SJCRH30 (cell line): ENCODE data around the gene FRMPD1. TPM values are rescaled to one million over a fixed set of nuclear protein-coding genes. Genes with fewer than 3 reads are reported as not detected.

Experiments
- DNase-seq, 2 experiments: peaks; one replicate each; pipeline ENCODE4 v3.0.0-alpha.2; 2015 to 2020
- H3K27ac ChIP-seq: fragments of 250-450 bp; sonication (Bioruptor Pico); 2 replicates; pipeline ENCODE4 v1.5.1; 2020; ENCODE audit warnings: mild to moderate bottlenecking, moderate library complexity
- H3K27me3 ChIP-seq: fragments of 250-450 bp; sonication (Bioruptor Pico); 2 replicates; pipeline ENCODE4 v1.5.1; 2020; ENCODE audit warnings: mild to moderate bottlenecking, moderate library complexity
- H3K36me3 ChIP-seq: fragments of 250-450 bp; sonication (Bioruptor Pico); 2 replicates; pipeline ENCODE4 v1.5.1; 2020; ENCODE audit warnings: mild to moderate bottlenecking, moderate library complexity
- H3K4me1 ChIP-seq: fragments of 250-450 bp; sonication (Bioruptor Pico); 2 replicates; pipeline ENCODE4 v1.5.1; 2020; ENCODE audit warnings: mild to moderate bottlenecking, moderate library complexity
- H3K4me3 ChIP-seq: fragments of 250-450 bp; sonication (Bioruptor Pico); 2 replicates; pipeline ENCODE4 v1.5.1; 2020; ENCODE audit warnings: mild to moderate bottlenecking, moderate library complexity
- H3K9me3 ChIP-seq: fragments of 250-450 bp; sonication (Bioruptor Pico); replicated peaks from 2 replicates; pipeline ENCODE4 v1.5.1; 2020; ENCODE audit warnings: mild to moderate bottlenecking, moderate library complexity
- total RNA-seq: library from RNA; depleted of rRNA; stranded (reverse); fragments of >200 nt; shearing (Covaris generic); gene quantifications from 2 replicates; pipeline ENCODE4 v1.2.3, GENCODE V29; 2014

The FRMPD1 gene
- total RNA-seq, 1 experiment from 2014 or later, result 6.6 TPM

DNA sequence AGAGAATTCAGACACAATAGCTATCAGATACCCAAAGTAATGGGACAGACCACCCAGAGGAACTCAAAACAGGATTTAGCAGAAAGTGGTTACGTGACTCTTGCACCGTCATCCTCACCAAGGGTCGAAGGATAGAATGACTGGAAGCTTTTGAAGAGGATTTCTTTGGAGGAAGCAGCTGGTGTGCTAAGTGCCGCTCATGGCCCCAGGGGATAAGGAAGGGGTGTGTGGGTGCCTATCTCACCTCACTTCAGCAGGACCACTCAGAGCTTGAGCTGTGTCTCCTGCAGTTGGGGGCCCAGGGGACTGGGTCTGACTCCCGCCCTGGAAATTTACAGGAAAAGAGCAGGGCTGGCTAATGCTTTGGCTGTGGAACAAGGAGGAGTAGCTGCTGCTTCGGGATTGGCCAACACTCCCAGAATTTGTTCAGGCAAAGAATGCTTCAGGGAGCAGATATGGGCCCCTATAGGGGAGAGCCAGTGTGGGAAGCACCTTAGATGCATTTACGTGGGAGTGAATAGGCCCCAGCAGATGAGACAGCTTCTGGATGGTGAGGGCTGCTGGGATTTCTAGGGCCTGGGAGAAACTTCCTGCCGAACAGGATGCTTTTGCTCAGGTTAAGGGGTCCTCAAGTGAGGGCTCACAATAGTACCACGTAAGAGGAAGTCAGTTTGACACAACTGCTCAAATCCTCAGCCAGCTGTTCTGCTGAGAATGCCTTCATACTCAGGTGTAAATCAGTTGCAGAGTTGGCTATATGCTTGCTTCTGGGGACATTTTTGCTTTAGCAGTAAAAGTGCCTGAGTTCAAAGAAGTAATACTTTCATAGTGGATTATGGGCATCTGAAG is 29.3 kb upstream of the FRMPD1 start:
- Histone ChIP-seq H3K4me1 (peaks cover 60% of the 10 kb centered on the region), H3K27me3 (no peaks in the 10 kb centered on the region), H3K27ac (peak overlapping the region; percentile 85), H3K4me3 (no peak overlapping the region), H3K36me3 (no peaks in the 10 kb centered on the region), H3K9me3 (no peaks in the 10 kb centered on the region)
- DNase-seq, result peak; percentile 88 to 94

DNA sequence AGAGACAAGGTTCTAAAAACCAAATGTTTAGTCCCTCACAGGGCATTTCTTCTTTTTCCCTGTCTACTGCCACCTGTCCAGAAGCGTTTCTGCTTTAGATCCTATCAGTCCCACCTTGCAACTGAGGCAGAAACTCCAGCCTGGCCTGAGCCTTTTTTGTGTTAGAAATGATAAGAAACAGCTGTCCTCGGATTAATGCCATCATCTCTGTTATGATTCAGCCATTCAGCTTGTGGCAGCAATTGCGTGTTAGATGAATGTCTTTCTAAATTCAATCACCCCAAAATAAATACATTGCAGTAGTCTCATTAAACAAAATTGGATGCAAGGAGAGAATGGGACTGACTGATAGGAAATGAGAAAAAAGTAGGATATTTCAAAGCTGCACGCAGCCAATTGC is 28.3 kb upstream of the FRMPD1 start:
- Histone ChIP-seq H3K4me1 (peaks cover 58% of the 10 kb centered on the region), H3K9me3 (no peaks in the 10 kb centered on the region), H3K36me3 (no peaks in the 10 kb centered on the region), H3K27ac (peak overlapping the region; percentile 85), H3K27me3 (no peaks in the 10 kb centered on the region), H3K4me3 (no peak overlapping the region)
- DNase-seq, result peak in 1 of 2 experiments; percentile 15

DNA sequence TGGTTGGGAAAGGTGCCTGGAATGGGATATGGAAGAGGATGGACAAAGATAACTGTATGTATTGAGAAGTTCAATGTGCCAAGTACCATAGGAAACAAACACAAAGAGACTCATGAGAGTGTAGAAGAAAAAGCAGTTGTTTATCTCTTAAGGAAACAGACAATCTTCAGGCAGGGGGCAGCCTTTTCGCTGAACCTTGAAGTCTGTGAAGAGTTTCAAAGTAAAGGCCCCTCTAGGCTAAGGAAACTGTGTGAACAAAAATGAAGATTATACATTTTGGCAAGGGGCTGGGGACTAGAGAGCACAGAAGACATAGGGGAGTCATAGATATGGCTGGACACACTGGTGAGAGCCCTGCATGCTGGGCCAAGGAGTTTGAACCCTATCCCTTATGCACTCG is 27.5 kb upstream of the FRMPD1 start:
- DNase-seq, result no peak
- Histone ChIP-seq H3K36me3 (no peaks in the 10 kb centered on the region), H3K9me3 (no peaks in the 10 kb centered on the region), H3K4me3 (no peak overlapping the region), H3K27me3 (no peaks in the 10 kb centered on the region), H3K4me1 (peaks cover 50% of the 10 kb centered on the region), H3K27ac (no peak overlapping the region)

DNA sequence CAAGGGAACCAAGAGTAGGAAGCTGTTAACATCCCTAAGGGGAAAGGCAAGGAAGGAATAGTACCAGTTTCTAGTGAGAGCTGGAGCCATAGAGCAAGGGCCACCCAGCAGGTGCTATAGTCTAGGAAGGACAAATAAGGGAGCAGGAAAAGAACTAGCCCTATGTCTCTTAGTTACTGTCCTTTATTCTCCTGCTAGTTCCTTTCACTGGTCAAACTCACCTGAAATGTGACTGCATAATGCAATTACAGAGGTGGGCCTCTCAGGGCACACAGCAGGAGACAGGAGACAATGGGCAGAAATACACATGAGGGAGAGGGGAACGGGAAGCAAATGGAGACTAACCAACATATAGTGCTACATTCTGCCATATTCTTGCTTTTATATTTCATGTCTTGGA is 26.7 kb upstream of the FRMPD1 start:
- no peaks in the 10 kb centered on the region for H3K36me3 ChIP-seq
- no peak for DNase-seq
- no peaks in the 10 kb centered on the region for H3K9me3 ChIP-seq
- H3K27ac ChIP-seq, result no peak overlapping the region
- H3K4me1 ChIP-seq, result peaks cover 43% of the 10 kb centered on the region
- no peak overlapping the region for H3K4me3 ChIP-seq
- H3K27me3 ChIP-seq, result no peaks in the 10 kb centered on the region

DNA sequence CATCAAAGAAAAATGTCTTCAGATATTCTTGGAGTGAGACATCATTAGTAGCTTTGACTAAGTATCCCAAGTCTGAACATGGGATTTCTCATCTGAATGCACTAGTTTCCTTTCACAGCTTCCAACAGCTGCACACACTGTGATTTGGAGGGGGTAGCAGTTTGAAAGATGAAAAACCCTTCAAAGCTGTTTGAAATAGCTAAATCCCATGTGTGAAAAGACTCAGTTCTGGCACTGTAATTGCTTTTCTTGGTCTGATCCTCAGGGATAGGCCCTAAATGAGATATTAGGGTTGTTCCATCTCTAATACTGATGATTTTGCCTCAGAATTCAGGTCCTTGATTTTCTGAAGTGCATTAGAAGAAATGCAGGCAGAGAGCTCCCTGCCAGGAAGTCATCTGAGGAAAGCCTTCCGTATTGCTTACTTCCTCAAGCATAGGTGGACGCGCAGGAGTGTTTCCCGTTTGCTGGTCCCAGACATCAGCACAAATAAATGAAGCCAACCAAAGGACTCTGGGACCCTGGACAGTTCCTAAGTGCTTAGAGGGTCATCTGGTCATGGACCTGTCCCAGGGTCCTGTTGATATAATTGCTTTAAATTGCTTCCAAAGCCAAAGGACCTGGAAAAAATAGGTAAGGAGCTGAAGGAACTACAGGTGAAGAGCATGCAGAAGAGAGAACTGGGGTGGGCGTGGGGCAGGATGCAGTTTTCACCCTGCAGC is 25.6 kb upstream of the FRMPD1 start:
- Histone ChIP-seq H3K27me3 (no peaks in the 10 kb centered on the region), H3K9me3 (no peaks in the 10 kb centered on the region), H3K27ac (no peak overlapping the region), H3K4me3 (no peak overlapping the region), H3K4me1 (peaks cover 32% of the 10 kb centered on the region), H3K36me3 (no peaks in the 10 kb centered on the region)
- peak in 1 of 2 experiments; percentile 22 for DNase-seq

DNA sequence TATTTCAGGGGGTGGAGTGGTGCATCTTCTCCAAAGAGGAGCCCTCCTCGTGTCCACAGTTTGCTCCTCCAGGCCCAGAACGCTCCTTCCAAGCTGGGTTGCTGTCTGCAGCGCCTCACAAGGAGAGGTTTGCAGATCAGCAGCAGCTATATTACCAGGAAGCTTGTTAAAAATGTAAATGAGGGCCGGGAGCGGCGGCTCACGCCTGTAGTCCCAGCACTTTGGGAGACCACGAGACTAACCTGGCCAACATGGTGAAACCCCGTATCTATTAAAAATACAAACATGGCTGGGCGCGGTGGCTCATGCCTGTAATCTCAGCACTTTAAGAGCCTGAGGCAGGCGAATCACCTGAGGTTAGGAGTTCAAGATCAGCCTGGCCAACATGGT is 25.0 kb upstream of the FRMPD1 start:
- Histone ChIP-seq H3K27me3 (no peaks in the 10 kb centered on the region), H3K9me3 (no peaks in the 10 kb centered on the region), H3K4me3 (no peak overlapping the region), H3K27ac (no peak overlapping the region), H3K4me1 (peaks cover 26% of the 10 kb centered on the region), H3K36me3 (no peaks in the 10 kb centered on the region)
- DNase-seq, result no peak

DNA sequence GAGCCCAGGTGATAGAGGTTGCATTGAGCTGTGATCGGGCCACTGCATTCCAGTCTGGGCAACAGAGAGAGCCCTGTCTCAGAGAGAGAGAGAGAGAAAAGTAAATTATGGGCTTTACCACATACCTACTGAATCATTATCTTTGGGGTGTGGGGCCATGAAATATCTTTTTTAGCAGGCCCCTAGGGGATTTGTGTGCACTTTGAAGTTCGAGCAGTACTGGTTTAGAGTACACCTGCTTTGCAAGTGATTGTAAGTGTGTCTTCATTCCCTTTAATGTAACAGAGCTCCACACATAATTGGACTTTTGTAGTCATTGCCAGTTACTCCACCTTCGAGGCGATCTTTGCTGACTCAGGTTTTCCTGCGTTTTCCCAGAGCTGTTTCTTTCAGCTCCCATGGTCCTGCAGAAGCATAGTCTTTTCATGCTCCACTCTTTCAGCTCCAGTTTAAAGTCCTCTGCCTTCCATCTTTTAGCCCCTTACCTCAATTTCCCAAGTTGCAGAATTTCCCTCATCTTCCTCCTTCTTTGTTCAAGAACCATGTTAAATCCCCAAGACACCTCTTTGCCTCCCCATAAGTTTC is 24.0 kb upstream of the FRMPD1 start:
- H3K36me3 ChIP-seq, result no peaks in the 10 kb centered on the region
- no peak overlapping the region for H3K4me3 ChIP-seq
- H3K9me3 ChIP-seq, result no peaks in the 10 kb centered on the region
- H3K27me3 ChIP-seq, result no peaks in the 10 kb centered on the region
- DNase-seq, result no peak
- peaks cover 17% of the 10 kb centered on the region for H3K4me1 ChIP-seq
- no peak overlapping the region for H3K27ac ChIP-seq

DNA sequence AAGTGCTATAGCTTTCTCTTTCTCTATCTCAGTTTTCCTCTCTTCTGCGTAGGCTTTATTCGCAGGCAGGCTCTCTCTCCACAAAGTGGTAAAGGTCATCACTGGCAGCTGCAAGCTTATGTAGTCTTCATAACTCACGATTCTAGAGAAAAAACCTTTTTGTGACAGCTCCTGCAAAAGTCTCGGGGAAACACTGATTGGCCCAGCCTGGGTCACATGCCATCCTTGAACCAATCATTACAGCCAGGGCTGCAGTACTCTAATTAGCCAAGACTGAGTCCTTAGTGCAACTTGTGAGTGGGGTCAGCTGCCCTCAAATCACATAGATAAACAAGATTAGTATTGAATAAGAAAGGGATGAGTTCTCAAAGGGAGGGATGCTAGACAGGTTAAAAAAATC is 18.3 kb upstream of the FRMPD1 start:
- H3K27me3 ChIP-seq, result no peaks in the 10 kb centered on the region
- peaks cover 8% of the 10 kb centered on the region for H3K4me1 ChIP-seq
- H3K4me3 ChIP-seq, result 0 out of 2 replicates have a peak overlapping the region, but pooled peaks have one; percentile 1
- no peaks in the 10 kb centered on the region for H3K36me3 ChIP-seq
- peak overlapping the region; percentile 37; the same call in 1 of the 2 replicates for H3K27ac ChIP-seq
- peak; percentile 83 to 95 for DNase-seq
- no peaks in the 10 kb centered on the region for H3K9me3 ChIP-seq

DNA sequence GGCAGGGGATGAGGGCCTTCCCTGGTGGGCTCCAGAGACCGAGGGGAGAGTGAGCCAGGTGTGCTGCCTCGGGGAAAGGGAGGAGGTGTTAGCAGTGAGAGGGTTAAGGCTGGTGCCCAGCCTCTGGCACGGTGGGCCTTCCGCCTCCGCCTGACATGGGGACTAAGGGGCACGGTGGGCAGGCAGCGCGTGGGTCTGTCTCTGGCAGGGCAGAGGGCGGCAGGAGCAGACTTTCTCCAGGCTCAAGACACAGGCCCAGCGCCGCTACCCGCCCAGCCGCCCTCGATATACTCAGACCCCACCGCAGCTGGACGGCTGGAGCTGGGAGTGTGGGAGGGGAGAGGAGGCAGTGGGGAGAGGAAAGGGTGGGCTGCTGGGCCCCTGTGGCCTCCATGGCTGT is 14.9 kb upstream of the FRMPD1 start:
- Histone ChIP-seq H3K27ac (no peak overlapping the region), H3K4me3 (no peak overlapping the region), H3K27me3 (no peaks in the 10 kb centered on the region), H3K4me1 (peaks cover 23% of the 10 kb centered on the region), H3K36me3 (no peaks in the 10 kb centered on the region), H3K9me3 (no peaks in the 10 kb centered on the region)
- no peak for DNase-seq

DNA sequence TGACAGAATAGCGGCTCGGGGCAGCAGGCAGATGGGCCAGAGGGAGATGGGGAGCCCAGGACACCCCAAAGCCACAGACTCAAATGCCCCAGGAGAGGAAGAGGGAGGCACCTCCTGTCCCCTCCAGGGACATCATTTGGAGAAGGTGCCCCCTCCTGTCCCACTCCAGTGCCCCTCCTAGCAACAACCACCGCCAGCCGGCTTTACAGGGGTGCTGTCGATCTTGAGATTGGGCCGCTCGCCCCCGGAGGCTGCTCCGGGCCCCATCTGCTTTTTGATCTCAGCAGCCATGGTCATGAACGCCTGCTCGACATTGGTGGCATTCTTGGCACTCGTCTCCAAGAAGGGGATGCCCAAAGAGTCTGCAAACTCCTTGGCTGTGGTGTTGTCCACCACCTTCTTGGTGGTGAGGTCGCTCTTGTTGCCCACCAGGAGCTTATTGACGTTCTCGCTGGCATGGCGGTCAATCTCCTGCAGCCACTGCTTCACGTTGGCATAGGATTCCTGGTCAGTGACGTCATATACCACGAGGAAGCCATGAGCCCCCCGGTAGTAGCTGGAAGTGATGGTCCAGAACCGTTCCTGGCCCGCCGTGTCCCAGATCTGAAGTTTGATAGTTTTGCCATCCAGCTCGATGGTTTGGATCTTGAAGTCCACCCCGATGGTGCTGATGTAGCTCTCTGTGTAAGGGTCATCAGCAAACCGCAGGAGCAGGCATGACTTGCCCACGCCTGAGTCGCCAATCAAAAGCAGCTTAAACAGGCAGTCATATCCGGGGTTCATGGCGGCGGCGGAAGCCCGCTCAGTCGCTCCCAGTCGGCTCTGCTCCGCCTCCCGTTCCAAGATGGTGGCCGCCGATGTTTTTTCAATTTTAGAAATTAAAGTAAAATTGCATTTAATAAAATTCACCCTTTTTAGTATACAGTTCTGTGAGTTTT is 14.0 kb upstream of the FRMPD1 start:
- Histone ChIP-seq H3K27ac (no peak overlapping the region), H3K9me3 (no peaks in the 10 kb centered on the region), H3K4me3 (no peak overlapping the region), H3K27me3 (no peaks in the 10 kb centered on the region), H3K4me1 (peaks cover 22% of the 10 kb centered on the region), H3K36me3 (no peaks in the 10 kb centered on the region)
- DNase-seq, result no peak

DNA sequence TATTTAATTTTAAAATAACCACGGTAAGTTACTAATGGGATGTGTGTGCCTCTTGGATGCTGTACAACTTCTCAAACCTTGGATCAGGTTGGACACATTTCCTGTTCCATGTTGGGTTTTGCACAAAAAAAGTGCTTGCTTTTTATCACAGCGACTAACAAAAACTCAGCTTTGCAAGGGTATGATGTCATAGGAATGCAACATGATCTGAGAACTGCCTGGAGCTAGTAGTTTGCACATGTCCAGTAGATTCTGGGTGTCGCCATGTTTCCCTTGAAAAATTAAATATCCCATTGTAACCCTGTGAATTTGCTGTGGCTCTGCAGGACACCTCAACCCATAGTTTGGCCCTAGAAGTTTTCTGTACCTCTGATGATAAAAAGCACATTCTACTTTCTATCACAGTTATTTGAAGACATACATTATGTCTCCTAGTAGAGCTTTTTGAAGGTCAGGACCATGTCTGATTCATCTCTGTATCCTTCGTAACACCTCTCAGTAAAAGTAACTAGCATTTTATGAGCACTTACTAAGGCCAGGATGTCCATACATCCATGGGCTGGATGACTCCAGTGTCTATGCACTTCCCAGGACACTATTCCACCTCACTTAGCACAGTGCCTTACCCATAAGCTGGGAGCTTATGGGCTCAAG is 11.5 kb upstream of the FRMPD1 start:
- no peak overlapping the region for H3K4me3 ChIP-seq
- H3K9me3 ChIP-seq, result no peaks in the 10 kb centered on the region
- no peak overlapping the region; the same call in 1 of the 2 replicates for H3K27ac ChIP-seq
- no peaks in the 10 kb centered on the region for H3K27me3 ChIP-seq
- H3K4me1 ChIP-seq, result peaks cover 15% of the 10 kb centered on the region
- H3K36me3 ChIP-seq, result no peaks in the 10 kb centered on the region
- peak; percentile 48 to 72 for DNase-seq

DNA sequence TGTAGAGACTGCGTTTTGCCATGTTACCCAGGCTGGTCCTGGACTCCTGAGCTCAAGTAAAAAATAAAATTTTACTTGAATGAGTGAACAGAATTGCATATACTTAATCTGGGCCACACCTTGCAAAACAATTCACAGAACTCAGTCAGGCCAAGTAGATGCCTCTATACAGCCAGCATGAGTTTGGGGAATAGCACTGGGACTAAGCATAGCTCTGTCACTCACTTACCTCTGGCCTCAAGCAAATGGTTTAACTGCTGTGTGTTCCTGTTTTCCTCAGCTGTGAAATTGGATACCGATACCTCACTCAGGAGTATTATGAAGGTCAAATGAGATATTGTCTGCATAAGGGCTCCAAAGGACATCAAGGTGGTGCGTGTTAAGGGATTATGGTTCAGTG is 10.9 kb upstream of the FRMPD1 start:
- no peaks in the 10 kb centered on the region for H3K27me3 ChIP-seq
- DNase-seq, result no peak
- no peaks in the 10 kb centered on the region for H3K9me3 ChIP-seq
- no peak overlapping the region for H3K4me3 ChIP-seq
- no peak overlapping the region for H3K27ac ChIP-seq
- H3K36me3 ChIP-seq, result no peaks in the 10 kb centered on the region
- peaks cover 15% of the 10 kb centered on the region for H3K4me1 ChIP-seq

DNA sequence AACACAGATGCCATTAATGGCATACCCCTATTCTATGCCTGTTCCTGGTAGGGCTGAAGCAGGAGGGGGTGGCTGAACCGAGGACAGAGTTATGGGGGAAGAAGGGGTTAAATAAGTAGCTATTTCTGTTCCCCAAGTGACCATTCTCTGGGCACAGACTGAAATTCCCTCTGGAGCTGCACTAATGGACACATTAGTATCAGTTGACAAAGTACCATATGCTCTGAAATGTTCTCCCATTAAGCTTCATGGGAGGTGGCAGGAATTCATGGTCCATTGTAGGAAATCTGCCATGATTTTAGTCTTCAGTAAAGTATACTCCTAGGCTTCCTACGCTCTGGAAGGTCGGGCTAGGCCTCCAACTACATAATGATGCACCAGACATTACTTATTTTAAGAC is 10.5 kb upstream of the FRMPD1 start:
- H3K9me3 ChIP-seq, result no peaks in the 10 kb centered on the region
- H3K36me3 ChIP-seq, result no peaks in the 10 kb centered on the region
- DNase-seq, result no peak
- H3K27ac ChIP-seq, result no peak overlapping the region
- H3K4me1 ChIP-seq, result peaks cover 15% of the 10 kb centered on the region
- no peak overlapping the region for H3K4me3 ChIP-seq
- no peaks in the 10 kb centered on the region for H3K27me3 ChIP-seq

DNA sequence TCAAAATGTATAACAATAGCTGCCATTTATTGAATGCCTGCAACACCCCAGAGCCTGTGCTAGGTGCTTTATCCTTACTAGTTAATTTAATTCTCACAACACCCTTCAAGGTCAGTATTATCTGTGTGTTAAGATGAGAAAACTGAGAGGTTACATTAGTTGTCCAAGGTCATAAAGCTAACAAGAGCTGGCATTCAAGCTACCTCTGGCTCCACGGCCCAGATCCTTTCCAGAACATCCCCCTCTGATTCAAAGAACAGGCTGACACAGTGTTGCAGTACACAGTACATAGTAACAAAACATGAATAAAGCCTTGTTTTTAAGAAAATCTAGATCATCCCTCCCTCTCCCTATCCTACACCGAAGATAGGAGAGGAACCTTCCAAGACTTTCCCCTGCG is 9.4 kb upstream of the FRMPD1 start:
- Histone ChIP-seq H3K36me3 (no peaks in the 10 kb centered on the region), H3K27ac (no peak overlapping the region), H3K4me3 (no peak overlapping the region), H3K4me1 (peaks cover 17% of the 10 kb centered on the region), H3K9me3 (no peaks in the 10 kb centered on the region), H3K27me3 (no peaks in the 10 kb centered on the region)
- DNase-seq, result no peak
